IPS-18c (cell line): ENCODE results near the gene MRPS24.
A peak's percentile ranks its signal among the peaks of the same experiment; 100 is the strongest.
"Not testable (repeated sequence)": the region's sequence is repeated elsewhere in the genome, so short reads cannot be mapped to it uniquely, and the experiment has no call there.

Source experiments
- H3K4me3 ChIP-seq: 2 replicates; pipeline ENCODE4 v1.7.0; 2013; ENCODE audit warnings: low read depth, mild to moderate bottlenecking, low read length, moderate library complexity; ENCODE audit not compliant: insufficient read depth
- H3K9me3 ChIP-seq: one replicate; pipeline ENCODE4 v1.6.1; 2013; ENCODE audit warnings: mild to moderate bottlenecking, low read length, moderate library complexity; ENCODE audit not compliant: control insufficient read depth, insufficient read depth

Gene MRPS24

DNA sequence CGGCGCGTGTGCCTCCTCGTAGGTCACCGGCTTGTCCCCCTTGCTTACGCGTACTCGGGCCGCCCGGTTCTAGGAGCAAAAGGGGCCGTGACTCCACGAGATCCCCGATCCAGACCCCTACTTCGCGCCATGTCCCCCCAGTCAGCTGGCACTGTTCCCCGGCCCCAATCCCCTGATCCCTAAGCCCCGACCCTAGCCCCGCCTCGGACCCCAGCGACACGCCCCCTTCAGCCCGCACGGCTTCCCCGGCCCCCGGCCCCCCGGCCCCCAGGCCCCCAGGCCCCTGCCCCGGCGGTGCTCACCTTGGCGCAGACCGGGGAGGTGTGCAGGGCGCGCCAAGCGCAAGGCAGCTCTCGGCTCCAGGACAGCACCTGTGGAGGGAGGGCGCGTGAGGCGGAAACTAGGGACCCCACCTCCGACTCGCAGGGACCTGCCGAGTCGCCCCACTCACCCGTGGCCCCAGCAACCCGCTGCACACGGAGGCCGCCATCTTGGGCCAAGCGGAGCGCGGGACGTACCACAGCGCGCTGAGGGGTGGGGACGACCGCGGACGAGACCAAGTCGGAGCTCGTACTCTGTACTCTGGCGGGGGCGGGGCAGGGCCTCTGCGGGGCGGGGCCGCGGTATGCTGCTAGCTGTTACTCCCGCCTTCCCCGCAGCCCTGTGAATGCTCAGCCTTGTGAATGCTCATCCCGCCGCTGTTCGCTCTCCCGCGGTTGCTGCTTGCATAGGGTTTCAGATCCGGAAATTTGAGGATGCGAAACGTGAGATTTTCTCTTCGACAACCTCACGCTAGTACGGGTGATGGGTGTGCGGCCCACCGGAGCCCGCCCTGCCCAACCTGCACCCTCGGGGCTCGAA, at the start of gene MRPS24:
TSS of gene MRPS24 (minus strand) at position 512 of the 861 bp plus-strand sequence. CDS start at position 490, 22 bp downstream.
- H3K4me3 ChIP-seq: peak within 1 kb of the TSS; percentile 87
- H3K9me3 ChIP-seq: peaks cover 3% of the 10 kb centered on the region

DNA sequence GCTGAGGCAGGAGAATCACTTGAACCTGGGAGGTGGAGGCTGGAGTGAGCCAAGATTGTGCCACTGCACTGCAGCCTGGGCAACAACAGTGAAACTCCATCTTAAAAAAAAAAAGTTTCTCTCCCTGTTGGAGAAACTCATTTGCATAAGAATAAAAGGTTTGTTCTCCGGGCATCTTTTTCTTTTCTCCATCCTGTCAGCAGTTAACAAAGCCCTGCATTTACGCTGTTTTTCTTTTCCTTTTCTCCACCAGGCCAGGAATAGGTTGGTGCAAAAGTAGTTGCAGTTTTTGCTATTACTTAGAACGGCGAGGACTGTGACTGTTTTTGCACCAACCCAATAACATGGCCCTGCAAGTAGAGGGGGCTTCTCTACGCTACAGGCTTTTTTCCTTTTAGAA, 46.6 kb upstream of the MRPS24 start:
- no peak overlapping the region for H3K4me3 ChIP-seq
- peaks cover 5% of the 10 kb centered on the region for H3K9me3 ChIP-seq

GRCh38 chr7:43914795-43915194, 45.5 kb upstream of the MRPS24 start:
- Histone ChIP-seq H3K9me3 (peaks cover 5% of the 10 kb centered on the region), H3K4me3 (no peak overlapping the region)

DNA sequence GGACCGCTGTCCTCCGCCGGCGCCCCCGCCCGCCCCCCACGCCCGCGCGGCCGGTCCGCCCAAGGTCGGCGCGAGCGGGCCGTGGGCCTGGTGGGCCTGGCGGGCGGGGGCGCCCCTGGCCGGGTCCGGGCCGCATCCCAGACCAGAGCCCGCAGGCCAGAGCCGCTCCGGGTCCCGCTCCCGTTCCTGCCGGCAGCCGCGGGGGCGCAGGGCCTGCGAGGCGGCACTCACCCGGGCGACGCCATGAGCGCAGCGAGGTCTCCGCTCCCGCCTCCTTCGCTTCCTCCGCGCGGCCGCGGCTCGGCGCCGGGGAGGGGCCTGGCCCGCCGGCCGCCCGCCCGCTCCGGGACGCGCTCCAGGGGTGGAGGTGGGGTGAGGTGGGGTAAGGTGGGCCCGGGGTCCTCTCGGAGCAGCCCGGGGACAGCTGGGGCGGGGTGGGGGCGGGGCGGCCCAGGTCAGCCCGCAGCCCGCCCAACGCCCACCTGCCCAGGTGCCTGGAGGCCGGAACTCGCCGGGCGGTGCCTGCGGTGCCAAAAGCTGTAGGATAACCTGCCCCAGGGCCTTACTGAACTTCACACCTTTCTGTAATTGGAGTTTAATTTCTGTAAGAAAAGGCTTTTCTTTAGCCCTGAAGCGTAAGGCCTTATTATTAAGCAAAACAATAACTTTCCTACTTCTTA, 37.2 kb upstream of the MRPS24 start, which contains the start of gene URGCP:
TSS of gene URGCP (minus strand) at position 266 of the 680 bp plus-strand sequence. CDS start at position 245, 21 bp downstream.
- Histone ChIP-seq H3K4me3 (peak within 1 kb of the TSS; percentile 69), H3K9me3 (no peaks in the 10 kb centered on the region)

DNA sequence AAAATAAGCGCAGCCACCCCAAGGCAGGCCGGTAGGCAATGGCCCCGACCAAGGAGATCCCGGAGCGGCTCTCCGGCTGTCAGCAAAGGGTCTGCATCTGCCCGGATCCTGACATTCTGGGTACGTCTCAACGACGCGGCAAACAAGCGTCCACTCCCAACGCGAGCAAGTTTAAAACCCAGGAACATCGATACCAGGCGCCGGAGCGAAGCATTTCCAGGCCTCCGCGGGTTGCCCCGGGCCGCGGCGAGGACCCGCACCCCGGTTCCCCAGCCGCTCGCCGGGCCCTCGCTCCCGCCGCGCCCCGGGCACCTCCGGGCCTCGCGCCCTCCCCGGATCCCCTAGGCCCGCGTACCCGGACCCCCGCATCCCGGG, 36.6 kb upstream of the MRPS24 start:
- Histone ChIP-seq H3K4me3 (peak overlapping the region; percentile 69), H3K9me3 (no peaks in the 10 kb centered on the region)

DNA sequence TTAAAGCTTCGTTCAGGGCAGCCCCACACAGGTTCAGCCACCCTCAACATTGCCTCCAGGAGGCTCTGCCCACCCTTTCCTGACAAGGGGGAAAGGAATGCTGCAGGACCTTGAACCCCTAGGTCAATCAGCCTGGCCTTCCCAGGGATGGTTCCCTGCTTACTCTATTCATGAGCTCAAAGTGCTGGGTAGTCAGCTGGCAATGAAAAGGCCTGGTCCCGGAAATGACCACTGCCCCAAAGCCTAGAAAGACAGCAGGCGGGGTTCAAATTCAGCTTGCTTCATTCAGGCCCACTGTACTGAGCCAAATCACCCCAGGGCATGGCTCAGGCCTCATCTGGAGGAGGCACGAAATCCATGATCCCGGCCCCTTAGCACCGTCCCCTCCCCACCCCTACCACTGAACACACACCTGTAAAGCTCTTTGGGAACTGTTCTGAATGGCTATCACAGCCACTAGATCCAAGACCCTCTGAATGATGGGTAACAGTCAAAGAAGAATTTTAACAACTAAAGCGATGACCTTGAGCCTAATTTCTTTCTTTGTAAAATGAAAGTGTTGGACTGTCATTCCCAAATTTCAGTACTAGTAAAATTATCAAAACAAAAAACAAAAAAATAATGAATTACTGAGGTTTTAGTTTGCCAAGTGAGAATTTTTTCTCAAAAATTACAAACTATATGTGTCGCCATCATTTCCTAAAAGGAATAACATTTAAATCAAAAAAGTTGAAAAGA, 36.1 kb upstream of the MRPS24 start:
- Histone ChIP-seq H3K4me3 (peak overlapping the region; percentile 69), H3K9me3 (no peaks in the 10 kb centered on the region)

GRCh38 chr7:43904533-43905208, 35.4 kb upstream of the MRPS24 start:
- H3K9me3 ChIP-seq: no peaks in the 10 kb centered on the region
- no peak overlapping the region for H3K4me3 ChIP-seq

DNA sequence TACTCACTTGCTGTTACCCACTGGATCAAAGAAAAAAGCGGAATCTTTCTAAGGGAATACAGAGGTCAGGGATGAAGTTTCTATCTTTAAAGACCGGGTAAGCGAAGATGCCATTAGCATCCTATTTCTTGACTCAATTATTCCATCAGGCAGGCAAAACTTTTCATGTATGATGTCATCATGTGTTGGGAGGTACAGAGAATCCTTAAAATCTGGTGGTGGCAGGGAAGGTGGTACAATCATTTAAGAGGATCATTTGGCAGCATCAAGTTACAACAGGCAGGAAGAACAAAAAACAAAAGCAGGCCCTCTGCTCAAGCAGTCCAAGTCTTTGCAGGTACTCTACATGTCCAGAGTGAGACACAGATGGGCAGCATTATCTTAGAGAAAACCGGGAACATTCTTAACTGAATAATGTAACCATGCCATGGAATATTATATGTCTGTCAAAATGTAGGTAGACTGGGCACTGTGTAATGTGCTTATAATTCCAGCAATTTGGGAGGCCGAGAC, 33.3 kb upstream of the MRPS24 start:
- Histone ChIP-seq H3K4me3 (no peak overlapping the region), H3K9me3 (no peaks in the 10 kb centered on the region)

DNA sequence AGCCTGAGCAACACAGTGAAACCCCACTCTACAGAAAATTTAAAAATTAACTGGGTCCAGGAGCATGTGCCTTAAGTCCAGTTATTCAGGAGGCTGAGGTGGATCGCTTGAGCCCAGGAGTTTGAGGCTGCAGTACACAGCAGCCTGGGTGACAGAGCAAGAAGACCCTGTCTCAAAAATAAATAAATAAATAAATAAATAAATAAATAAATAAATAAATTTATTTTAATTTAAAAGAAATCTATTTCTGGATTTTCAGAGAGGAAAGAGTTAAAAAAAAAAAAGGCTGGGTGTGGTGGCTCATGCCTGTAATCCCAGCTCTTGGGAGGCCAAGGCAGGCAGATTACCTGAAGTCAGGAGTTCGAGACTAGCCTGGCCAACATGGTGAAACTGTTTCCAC, 29.3 kb upstream of the MRPS24 start:
- H3K4me3 ChIP-seq, H3K9me3 ChIP-seq: not testable (repeated sequence)

- Histone ChIP-seq H3K4me3 (no peak overlapping the region), H3K9me3 (peaks cover 2% of the 10 kb centered on the region)
These were observed 26.6 kb upstream of the MRPS24 start for GRCh38 chr7:43895847-43896415.

GRCh38 chr7:43891069-43891955, 22.0 kb upstream of the MRPS24 start:
- Histone ChIP-seq H3K9me3 (peaks cover 2% of the 10 kb centered on the region), H3K4me3 (no peak overlapping the region)

DNA sequence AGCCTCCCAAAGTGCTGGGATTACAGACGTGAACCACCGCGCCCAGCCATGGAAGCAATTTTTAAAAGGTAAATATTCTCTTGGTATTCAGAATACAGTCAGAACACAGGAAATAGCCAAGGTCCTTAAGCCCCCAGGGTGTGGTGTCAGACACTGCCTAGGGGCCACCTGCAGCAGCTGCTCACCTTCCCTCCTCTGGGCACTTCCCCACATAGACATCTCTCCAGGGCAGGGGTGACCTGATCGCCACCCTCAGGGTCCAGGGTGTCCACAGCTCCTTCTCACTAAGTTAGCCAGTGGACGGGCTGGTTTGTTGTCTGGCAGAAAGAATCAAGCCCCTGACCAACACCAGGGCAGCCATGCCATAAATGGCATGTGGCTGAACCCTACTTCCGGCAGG, 21.2 kb upstream of the MRPS24 start:
- Histone ChIP-seq H3K9me3 (peaks cover 2% of the 10 kb centered on the region), H3K4me3 (no peak overlapping the region)

GRCh38 chr7:43888993-43889945, 20.0 kb upstream of the MRPS24 start:
- Histone ChIP-seq H3K9me3 (peaks cover 2% of the 10 kb centered on the region), H3K4me3 (no peak overlapping the region)

- Histone ChIP-seq H3K4me3 (no peak overlapping the region), H3K9me3 (no peaks in the 10 kb centered on the region)
These were observed 15.3 kb upstream of the MRPS24 start for GRCh38 chr7:43884617-43885016.

- Histone ChIP-seq H3K9me3 (no peaks in the 10 kb centered on the region), H3K4me3 (no peak overlapping the region)
These were observed 14.9 kb upstream of the MRPS24 start for GRCh38 chr7:43884209-43884608.
